ENCODE results near the gene C1orf226. TPM values are rescaled to one million over a fixed set of nuclear protein-coding genes. Genes with fewer than 3 reads are reported as not detected.

The C1orf226 gene
- total RNA-seq, 1 donor from 2014 or later: not detected

DNA sequence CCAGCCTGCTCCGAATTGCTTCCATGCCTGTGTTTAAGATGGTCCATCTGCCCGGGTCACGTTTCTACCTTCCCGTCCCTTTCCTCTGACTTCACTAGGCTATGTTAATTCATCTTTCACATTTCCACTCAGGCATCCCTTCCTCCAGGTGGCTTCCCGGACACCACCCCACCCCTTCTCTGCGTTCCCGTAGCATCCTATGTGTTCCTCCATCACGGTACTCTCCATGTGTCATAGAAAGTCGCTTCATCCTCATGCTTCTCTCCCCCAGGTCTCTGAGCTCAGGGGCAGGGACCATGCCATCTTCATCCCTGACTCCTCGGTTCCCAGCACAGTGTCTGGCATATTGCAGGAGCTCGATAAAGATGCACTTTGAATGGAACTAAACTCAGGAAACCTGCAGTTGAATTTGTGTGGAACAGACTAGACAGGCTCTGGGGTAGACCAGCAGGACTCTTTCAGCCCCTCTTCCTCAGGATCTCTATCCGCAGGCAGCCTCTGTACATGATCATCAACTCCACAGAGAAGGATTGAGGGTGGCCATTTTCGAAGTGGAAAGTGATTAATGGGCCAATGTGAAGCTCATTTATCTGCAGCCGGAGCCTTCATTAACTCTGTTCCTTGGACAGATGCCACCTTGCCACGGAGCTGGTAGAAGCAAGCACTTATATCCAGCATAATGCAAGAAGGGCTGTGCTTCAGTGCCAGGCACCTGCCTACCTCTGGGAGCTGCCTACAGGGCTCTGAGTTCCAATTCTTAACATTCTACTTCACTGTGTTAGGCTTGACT lies 9.1 kb downstream of the C1orf226 start:
- Mint-ChIP-seq H3K27ac (no peak overlapping the region), H3K9me3 (no peaks in the 10 kb centered on the region), H3K4me3 (no peak overlapping the region), H3K27me3 (peaks cover 7% of the 10 kb centered on the region), H3K36me3 (ENCODE audit: low read depth) (no peaks in the 10 kb centered on the region), H3K4me1 (peaks cover 8% of the 10 kb centered on the region)
- intact Hi-C loops (cut with micrococcal nuclease): loop anchor here (5.0 kb wide), 1 partner anchor 598 kb away; no protein-coding TSS in a partner anchor
- ChIA-PET CTCF (interaction anchor here (3.5 kb wide), 1 partner anchor 334 kb away, joined by 17 read pairs; no protein-coding TSS in a partner anchor), POLR2A (no interaction called here)
- ATAC-seq (ENCODE audit: low read depth): no peak
- TF ChIP-seq, protein P1, sequence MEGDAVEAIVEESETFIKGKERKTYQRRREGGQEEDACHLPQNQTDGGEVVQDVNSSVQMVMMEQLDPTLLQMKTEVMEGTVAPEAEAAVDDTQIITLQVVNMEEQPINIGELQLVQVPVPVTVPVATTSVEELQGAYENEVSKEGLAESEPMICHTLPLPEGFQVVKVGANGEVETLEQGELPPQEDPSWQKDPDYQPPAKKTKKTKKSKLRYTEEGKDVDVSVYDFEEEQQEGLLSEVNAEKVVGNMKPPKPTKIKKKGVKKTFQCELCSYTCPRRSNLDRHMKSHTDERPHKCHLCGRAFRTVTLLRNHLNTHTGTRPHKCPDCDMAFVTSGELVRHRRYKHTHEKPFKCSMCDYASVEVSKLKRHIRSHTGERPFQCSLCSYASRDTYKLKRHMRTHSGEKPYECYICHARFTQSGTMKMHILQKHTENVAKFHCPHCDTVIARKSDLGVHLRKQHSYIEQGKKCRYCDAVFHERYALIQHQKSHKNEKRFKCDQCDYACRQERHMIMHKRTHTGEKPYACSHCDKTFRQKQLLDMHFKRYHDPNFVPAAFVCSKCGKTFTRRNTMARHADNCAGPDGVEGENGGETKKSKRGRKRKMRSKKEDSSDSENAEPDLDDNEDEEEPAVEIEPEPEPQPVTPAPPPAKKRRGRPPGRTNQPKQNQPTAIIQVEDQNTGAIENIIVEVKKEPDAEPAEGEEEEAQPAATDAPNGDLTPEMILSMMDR (IDR thresholded peaks at IDR 0.05): no peak
- no peak for DNase-seq

DNA sequence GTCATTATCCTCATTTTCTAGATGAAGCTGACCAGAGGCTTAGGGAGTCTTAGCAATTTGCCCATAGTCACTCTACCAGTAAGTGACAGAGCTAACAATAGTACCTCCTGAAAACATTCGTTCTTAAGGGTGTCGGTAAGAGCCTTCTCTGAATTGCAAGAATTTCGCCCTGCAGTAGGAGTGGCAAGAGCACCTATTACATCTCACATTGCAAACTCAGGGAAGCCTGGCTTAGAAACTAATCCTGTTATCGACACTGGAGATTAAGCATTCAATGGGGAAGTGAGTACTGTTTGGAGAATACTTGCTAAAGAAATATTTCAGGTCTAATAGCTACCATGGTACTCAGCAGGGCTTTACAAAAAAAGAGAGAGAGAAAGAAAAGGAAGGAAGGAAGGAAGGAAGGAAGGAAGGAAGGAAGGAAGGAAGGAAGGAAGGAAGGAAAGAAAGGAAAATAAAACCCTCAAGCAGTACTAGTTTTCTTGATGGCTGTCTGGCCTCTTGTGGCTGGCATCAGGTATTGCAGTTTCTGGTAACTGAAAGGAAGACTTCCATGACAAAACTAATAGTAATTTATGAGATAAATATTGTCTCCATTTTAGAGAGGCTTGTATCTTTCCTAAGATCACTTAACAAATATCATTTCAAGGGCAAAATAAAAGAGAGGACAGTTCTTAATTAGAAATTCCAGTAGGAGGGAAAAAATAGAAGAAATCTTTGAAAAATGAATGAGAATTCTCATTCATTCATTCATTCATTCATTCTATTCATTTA lies 10.4 kb downstream of the C1orf226 start:
- H3K27ac Mint-ChIP-seq: no peak overlapping the region
- ChIA-PET POLR2A (no interaction called here), CTCF (interaction anchor here (0.6 to 3.5 kb wide), 3 partner anchors 23 to 336 kb away, joined by 3 to 17 read pairs (median 4); no protein-coding TSS in a partner anchor)
- peaks cover 14% of the 10 kb centered on the region for H3K27me3 Mint-ChIP-seq
- H3K4me3 Mint-ChIP-seq: no peak overlapping the region
- no peak for ATAC-seq (ENCODE audit: low read depth)
- peaks cover 8% of the 10 kb centered on the region for H3K4me1 Mint-ChIP-seq
- intact Hi-C loops (cut with micrococcal nuclease): loop anchor here (5.0 kb wide), 1 partner anchor 600 kb away; no protein-coding TSS in a partner anchor
- H3K9me3 Mint-ChIP-seq: no peaks in the 10 kb centered on the region
- TF ChIP-seq, protein P1 (IDR thresholded peaks at IDR 0.05): no peak
- H3K36me3 Mint-ChIP-seq (ENCODE audit: low read depth): no peaks in the 10 kb centered on the region
- DNase-seq: no peak

DNA sequence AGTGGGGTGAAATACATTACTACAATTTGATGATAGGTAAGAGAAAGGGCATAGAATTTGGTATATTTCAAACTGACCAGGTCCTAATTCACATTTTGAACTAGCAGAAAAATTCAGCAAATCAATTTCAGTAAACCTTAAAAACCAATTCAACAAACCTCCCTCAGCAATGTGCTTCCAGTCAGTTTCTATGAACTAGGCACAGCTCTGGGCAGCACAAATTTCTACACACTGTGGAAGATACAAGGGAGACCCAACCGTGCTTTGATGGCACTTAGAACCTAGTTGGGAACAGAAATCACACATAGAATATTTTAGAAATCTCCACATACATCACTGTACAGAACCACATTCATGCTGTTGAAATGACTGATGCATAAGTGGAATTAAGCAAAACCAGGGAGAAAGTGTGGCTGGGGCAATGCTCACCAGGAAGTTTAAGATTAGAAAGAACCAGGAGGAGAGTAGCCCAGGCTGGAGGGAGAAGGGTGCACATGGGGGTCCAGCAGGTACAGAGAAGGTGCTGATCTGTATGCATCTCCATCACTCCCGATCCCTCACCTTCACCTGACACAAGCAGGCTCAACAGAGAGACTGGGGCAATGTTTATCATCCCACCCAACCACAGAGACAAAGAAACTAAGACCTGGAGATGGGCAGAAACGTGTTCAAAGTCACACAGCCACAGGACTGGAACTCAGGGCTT lies 14.8 kb downstream of the C1orf226 start:
- no peak for DNase-seq
- Mint-ChIP-seq H3K4me1 (no peaks in the 10 kb centered on the region), H3K4me3 (no peak overlapping the region), H3K27ac (no peak overlapping the region), H3K9me3 (no peaks in the 10 kb centered on the region), H3K36me3 (ENCODE audit: low read depth) (no peaks in the 10 kb centered on the region), H3K27me3 (peaks cover 21% of the 10 kb centered on the region)
- ATAC-seq (ENCODE audit: low read depth): no peak
- intact Hi-C loops (cut with micrococcal nuclease): no loop called here
- TF ChIP-seq, protein P1 (IDR thresholded peaks at IDR 0.05): no peak
- CTCF ChIA-PET: no interaction called here
- POLR2A ChIA-PET: no interaction called here

DNA sequence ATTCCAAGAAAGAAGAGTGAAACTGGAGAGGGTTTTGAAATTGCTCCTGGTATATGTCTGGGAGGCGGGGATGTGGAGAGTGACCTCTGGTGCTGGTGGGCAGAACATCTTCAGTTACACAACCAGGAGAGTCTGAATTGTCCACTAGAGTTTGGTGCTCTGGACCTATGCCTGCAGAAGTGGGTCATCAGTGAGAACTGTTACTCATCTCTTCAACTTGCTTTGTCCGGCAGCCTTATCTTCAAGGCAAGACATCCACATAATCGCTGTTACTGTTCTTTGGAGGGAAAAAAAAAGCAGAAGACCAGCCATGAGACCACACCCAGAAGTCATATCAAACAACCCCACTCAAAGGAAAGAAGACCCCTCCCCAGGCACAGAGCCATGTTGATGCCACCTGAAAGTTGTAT lies 15.5 kb downstream of the C1orf226 start:
- ChIA-PET POLR2A (no interaction called here), CTCF (no interaction called here)
- Mint-ChIP-seq H3K36me3 (ENCODE audit: low read depth) (no peaks in the 10 kb centered on the region), H3K4me1 (no peaks in the 10 kb centered on the region), H3K27me3 (peaks cover 21% of the 10 kb centered on the region), H3K9me3 (no peaks in the 10 kb centered on the region), H3K4me3 (no peak overlapping the region), H3K27ac (no peak overlapping the region)
- TF ChIP-seq, protein P1 (IDR thresholded peaks at IDR 0.05): no peak
- DNase-seq: no peak
- ATAC-seq (ENCODE audit: low read depth): no peak
- intact Hi-C loops (cut with micrococcal nuclease): no loop called here
